WTC11 (cell line): ENCODE results near the gene NOTCH2. TPM values are rescaled to one million over a fixed set of nuclear protein-coding genes. Genes with fewer than 3 reads are reported as not detected.

ENCODE experiments used
- ATAC-seq: fragments of 200-7000 bp; cut with Tn5 transposase; 2 replicates; pipeline ENCODE4 v1.10.0; 2021; ENCODE audit warnings: mild to moderate bottlenecking, moderate library complexity
- CTCF ChIA-PET: fragments of 300-600 bp; sonication (Branson Sonifier 250); formaldehyde crosslinking; loops from one replicate; lab custom pipeline; 2021; ENCODE audit warnings: antibody characterized with exemption; lab: Charles Lee
- POLR2A ChIA-PET: fragments of 350-600 bp; sonication (Branson Sonifier 250); formaldehyde crosslinking; loops from one replicate; lab custom pipeline; 2021; ENCODE audit warnings: antibody characterized with exemption; lab: Charles Lee
- DNase-seq: peaks from one replicate; pipeline ENCODE4 v3.0.0; 2021; ENCODE audit warnings: low spot score
- H3K27ac Mint-ChIP-seq: 2 replicates; pipeline ENCODE4 v1.8.0; 2021; ENCODE audit warnings: mixed read lengths
- H3K27me3 Mint-ChIP-seq: 2 replicates; pipeline ENCODE4 v1.8.0; 2021; ENCODE audit warnings: low read depth, mild to moderate bottlenecking, moderate library complexity, mixed read lengths
- H3K36me3 Mint-ChIP-seq: 2 replicates; pipeline ENCODE4 v1.8.0; 2021; ENCODE audit warnings: mixed read lengths
- H3K4me1 Mint-ChIP-seq: 2 replicates; pipeline ENCODE4 v1.8.0; 2022; ENCODE audit warnings: mixed read lengths
- H3K4me3 Mint-ChIP-seq: 2 replicates; pipeline ENCODE4 v1.8.0; 2021; ENCODE audit warnings: mild to moderate bottlenecking, moderate library complexity, mixed read lengths
- H3K9me3 Mint-ChIP-seq: 2 replicates; pipeline ENCODE4 v1.8.0; 2021; ENCODE audit warnings: mixed read lengths
- ATF6 ChIP-seq: sonication (generic); formaldehyde crosslinking; IDR thresholded peaks from 2 replicates; pipeline ENCODE4 v1.8.1; 2023; ENCODE audit warnings: mild to moderate bottlenecking, missing genetic modification reagents
- E2F1 ChIP-seq: sonication (generic); formaldehyde crosslinking; IDR thresholded peaks from 2 replicates; pipeline ENCODE4 v1.8.0; 2022; ENCODE audit warnings: mild to moderate bottlenecking, missing genetic modification reagents
- ESRRA ChIP-seq: sonication (generic); formaldehyde crosslinking; IDR thresholded peaks from 2 replicates; pipeline ENCODE4 v1.8.1; 2022; ENCODE audit warnings: mild to moderate bottlenecking, missing genetic modification reagents, borderline replicate concordance
- ETV6 ChIP-seq: sonication (generic); formaldehyde crosslinking; IDR thresholded peaks from 2 replicates; pipeline ENCODE4 v1.8.1; 2022; ENCODE audit warnings: mild to moderate bottlenecking, missing genetic modification reagents
- FOXJ3 ChIP-seq: sonication (generic); formaldehyde crosslinking; IDR thresholded peaks from 2 replicates; pipeline ENCODE4 v1.9.0; 2021; ENCODE audit warnings: missing genetic modification reagents, mild to moderate bottlenecking, borderline replicate concordance
- GRHL2 ChIP-seq: fragments of 250-450 bp; sonication (Bioruptor Pico); IDR thresholded peaks from 2 replicates; pipeline ENCODE4 v1.8.0; 2022; ENCODE audit warnings: mild to moderate bottlenecking, moderate library complexity; ENCODE audit not compliant: insufficient replicate concordance, severe bottlenecking
- HMGA2 ChIP-seq: fragments of 250-450 bp; sonication (Bioruptor Pico); IDR thresholded peaks from 2 replicates; pipeline ENCODE4 v1.4.0; 2021; ENCODE audit warnings: mild to moderate bottlenecking, moderate library complexity
- KAT7 ChIP-seq: sonication (generic); formaldehyde crosslinking; IDR thresholded peaks from 2 replicates; pipeline ENCODE4 v1.8.1; 2023; ENCODE audit warnings: missing genetic modification reagents, mild to moderate bottlenecking, borderline replicate concordance
- PREB ChIP-seq: sonication (generic); formaldehyde crosslinking; IDR thresholded peaks from 2 replicates; pipeline ENCODE4 v1.8.1; 2022; ENCODE audit warnings: mild to moderate bottlenecking, missing genetic modification reagents, moderate library complexity, borderline replicate concordance
- TEAD4 ChIP-seq: sonication (generic); formaldehyde crosslinking; IDR thresholded peaks from 2 replicates; pipeline ENCODE4 v1.8.0; 2022; ENCODE audit warnings: mild to moderate bottlenecking, missing genetic modification reagents
- ZBTB21 ChIP-seq: sonication (generic); formaldehyde crosslinking; IDR thresholded peaks from 2 replicates; pipeline ENCODE4 v1.8.1; 2023; ENCODE audit warnings: mild to moderate bottlenecking, missing genetic modification reagents, borderline replicate concordance
- ZNF219 ChIP-seq: sonication (generic); formaldehyde crosslinking; IDR thresholded peaks from 2 replicates; pipeline ENCODE4 v1.8.0; 2023; ENCODE audit warnings: missing genetic modification reagents, mild to moderate bottlenecking, borderline replicate concordance
- ZNF425 ChIP-seq: fragments of 250-450 bp; sonication (Bioruptor Pico); conservative IDR thresholded peaks from 2 replicates; pipeline ENCODE4 v1.9.0; 2021; ENCODE audit warnings: mild to moderate bottlenecking
- total RNA-seq: library from RNA; stranded (reverse); gene quantifications from 3 replicates; pipeline ENCODE4 v1.2.3, GENCODE V29; 2021
- TF ChIP-seq, protein P1 (sequence below): sonication (generic); formaldehyde crosslinking; IDR thresholded peaks from 2 replicates; pipeline ENCODE4 v1.8.0; 2023; ENCODE audit warnings: missing genetic modification reagents, mild to moderate bottlenecking, borderline replicate concordance
- TF ChIP-seq, protein P2 (sequence below): sonication (generic); formaldehyde crosslinking; IDR thresholded peaks from 2 replicates; pipeline ENCODE4 v1.8.0; 2022; ENCODE audit warnings: mild to moderate bottlenecking, missing genetic modification reagents
- TF ChIP-seq, protein P3 (sequence below): sonication (generic); formaldehyde crosslinking; IDR thresholded peaks from 2 replicates; pipeline ENCODE4 v1.8.1; 2022; ENCODE audit warnings: low read depth, mild to moderate bottlenecking, moderate library complexity, missing genetic modification reagents, borderline replicate concordance
- TF ChIP-seq, protein P4 (sequence below): fragments of 250-450 bp; sonication (Bioruptor Pico); IDR thresholded peaks from 2 replicates; pipeline ENCODE4 v1.9.0; 2021; ENCODE audit warnings: mild to moderate bottlenecking
- TF ChIP-seq, protein P5 (sequence below): sonication (generic); formaldehyde crosslinking; conservative IDR thresholded peaks from 2 replicates; pipeline ENCODE4 v1.8.1; 2023; ENCODE audit warnings: mild to moderate bottlenecking, low read depth, missing genetic modification reagents, moderate library complexity

NOTCH2 gene
- total RNA-seq, 1 experiment from 2014 or later: 60.9 TPM

- CTCF ChIA-PET: interaction anchor here (2.2 kb wide), 1 partner anchor 8 kb away, joined by 7 read pairs; no protein-coding TSS in a partner anchor
Observed at GRCh38 chr1:119940697-119941096, 128.8 kb downstream of the NOTCH2 start.

More at GRCh38 chr1:119940697-119941096, 128.8 kb downstream of the NOTCH2 start:
- POLR2A ChIA-PET: no interaction called here
- DNase-seq: no peak
- no peak for TF ChIP-seq ZBTB21 (CRISPR knock-in tag)
- TF ChIP-seq, protein P1, sequence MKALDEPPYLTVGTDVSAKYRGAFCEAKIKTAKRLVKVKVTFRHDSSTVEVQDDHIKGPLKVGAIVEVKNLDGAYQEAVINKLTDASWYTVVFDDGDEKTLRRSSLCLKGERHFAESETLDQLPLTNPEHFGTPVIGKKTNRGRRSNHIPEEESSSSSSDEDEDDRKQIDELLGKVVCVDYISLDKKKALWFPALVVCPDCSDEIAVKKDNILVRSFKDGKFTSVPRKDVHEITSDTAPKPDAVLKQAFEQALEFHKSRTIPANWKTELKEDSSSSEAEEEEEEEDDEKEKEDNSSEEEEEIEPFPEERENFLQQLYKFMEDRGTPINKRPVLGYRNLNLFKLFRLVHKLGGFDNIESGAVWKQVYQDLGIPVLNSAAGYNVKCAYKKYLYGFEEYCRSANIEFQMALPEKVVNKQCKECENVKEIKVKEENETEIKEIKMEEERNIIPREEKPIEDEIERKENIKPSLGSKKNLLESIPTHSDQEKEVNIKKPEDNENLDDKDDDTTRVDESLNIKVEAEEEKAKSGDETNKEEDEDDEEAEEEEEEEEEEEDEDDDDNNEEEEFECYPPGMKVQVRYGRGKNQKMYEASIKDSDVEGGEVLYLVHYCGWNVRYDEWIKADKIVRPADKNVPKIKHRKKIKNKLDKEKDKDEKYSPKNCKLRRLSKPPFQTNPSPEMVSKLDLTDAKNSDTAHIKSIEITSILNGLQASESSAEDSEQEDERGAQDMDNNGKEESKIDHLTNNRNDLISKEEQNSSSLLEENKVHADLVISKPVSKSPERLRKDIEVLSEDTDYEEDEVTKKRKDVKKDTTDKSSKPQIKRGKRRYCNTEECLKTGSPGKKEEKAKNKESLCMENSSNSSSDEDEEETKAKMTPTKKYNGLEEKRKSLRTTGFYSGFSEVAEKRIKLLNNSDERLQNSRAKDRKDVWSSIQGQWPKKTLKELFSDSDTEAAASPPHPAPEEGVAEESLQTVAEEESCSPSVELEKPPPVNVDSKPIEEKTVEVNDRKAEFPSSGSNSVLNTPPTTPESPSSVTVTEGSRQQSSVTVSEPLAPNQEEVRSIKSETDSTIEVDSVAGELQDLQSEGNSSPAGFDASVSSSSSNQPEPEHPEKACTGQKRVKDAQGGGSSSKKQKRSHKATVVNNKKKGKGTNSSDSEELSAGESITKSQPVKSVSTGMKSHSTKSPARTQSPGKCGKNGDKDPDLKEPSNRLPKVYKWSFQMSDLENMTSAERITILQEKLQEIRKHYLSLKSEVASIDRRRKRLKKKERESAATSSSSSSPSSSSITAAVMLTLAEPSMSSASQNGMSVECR (CRISPR knock-in tag): no peak
- TF ChIP-seq, protein P2, sequence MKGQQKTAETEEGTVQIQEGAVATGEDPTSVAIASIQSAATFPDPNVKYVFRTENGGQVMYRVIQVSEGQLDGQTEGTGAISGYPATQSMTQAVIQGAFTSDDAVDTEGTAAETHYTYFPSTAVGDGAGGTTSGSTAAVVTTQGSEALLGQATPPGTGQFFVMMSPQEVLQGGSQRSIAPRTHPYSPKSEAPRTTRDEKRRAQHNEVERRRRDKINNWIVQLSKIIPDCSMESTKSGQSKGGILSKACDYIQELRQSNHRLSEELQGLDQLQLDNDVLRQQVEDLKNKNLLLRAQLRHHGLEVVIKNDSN (CRISPR knock-in tag): no peak
- TF ChIP-seq E2F1 (CRISPR knock-in tag): no peak
- no peak for TF ChIP-seq ZNF219 (CRISPR knock-in tag)
- no peak for TF ChIP-seq PREB (CRISPR knock-in tag)
- TF ChIP-seq, protein P3, sequence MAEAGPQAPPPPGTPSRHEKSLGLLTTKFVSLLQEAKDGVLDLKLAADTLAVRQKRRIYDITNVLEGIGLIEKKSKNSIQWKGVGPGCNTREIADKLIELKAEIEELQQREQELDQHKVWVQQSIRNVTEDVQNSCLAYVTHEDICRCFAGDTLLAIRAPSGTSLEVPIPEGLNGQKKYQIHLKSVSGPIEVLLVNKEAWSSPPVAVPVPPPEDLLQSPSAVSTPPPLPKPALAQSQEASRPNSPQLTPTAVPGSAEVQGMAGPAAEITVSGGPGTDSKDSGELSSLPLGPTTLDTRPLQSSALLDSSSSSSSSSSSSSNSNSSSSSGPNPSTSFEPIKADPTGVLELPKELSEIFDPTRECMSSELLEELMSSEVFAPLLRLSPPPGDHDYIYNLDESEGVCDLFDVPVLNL (CRISPR knock-in tag): no peak
- no peak for TF ChIP-seq KAT7 (CRISPR knock-in tag)
- TF ChIP-seq, protein P4, sequence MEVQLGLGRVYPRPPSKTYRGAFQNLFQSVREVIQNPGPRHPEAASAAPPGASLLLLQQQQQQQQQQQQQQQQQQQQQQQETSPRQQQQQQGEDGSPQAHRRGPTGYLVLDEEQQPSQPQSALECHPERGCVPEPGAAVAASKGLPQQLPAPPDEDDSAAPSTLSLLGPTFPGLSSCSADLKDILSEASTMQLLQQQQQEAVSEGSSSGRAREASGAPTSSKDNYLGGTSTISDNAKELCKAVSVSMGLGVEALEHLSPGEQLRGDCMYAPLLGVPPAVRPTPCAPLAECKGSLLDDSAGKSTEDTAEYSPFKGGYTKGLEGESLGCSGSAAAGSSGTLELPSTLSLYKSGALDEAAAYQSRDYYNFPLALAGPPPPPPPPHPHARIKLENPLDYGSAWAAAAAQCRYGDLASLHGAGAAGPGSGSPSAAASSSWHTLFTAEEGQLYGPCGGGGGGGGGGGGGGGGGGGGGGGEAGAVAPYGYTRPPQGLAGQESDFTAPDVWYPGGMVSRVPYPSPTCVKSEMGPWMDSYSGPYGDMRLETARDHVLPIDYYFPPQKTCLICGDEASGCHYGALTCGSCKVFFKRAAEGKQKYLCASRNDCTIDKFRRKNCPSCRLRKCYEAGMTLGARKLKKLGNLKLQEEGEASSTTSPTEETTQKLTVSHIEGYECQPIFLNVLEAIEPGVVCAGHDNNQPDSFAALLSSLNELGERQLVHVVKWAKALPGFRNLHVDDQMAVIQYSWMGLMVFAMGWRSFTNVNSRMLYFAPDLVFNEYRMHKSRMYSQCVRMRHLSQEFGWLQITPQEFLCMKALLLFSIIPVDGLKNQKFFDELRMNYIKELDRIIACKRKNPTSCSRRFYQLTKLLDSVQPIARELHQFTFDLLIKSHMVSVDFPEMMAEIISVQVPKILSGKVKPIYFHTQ (CRISPR knock-in tag): no peak
- TF ChIP-seq ZNF425 (CRISPR knock-in tag): no peak
- TF ChIP-seq GRHL2: no peak
- no peak for TF ChIP-seq ATF6 (CRISPR knock-in tag)
- TF ChIP-seq HMGA2: no peak
- no peak for TF ChIP-seq ESRRA (CRISPR knock-in tag)
- no peak for TF ChIP-seq TEAD4 (CRISPR knock-in tag)
- TF ChIP-seq ETV6 (CRISPR knock-in tag): no peak
- no peak for TF ChIP-seq FOXJ3 (CRISPR knock-in tag)
- TF ChIP-seq, protein P5, sequence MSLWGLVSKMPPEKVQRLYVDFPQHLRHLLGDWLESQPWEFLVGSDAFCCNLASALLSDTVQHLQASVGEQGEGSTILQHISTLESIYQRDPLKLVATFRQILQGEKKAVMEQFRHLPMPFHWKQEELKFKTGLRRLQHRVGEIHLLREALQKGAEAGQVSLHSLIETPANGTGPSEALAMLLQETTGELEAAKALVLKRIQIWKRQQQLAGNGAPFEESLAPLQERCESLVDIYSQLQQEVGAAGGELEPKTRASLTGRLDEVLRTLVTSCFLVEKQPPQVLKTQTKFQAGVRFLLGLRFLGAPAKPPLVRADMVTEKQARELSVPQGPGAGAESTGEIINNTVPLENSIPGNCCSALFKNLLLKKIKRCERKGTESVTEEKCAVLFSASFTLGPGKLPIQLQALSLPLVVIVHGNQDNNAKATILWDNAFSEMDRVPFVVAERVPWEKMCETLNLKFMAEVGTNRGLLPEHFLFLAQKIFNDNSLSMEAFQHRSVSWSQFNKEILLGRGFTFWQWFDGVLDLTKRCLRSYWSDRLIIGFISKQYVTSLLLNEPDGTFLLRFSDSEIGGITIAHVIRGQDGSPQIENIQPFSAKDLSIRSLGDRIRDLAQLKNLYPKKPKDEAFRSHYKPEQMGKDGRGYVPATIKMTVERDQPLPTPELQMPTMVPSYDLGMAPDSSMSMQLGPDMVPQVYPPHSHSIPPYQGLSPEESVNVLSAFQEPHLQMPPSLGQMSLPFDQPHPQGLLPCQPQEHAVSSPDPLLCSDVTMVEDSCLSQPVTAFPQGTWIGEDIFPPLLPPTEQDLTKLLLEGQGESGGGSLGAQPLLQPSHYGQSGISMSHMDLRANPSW (CRISPR knock-in tag): no peak
- Mint-ChIP-seq H3K36me3 (peaks cover 18% of the 10 kb centered on the region), H3K4me3 (no peak overlapping the region), H3K27me3 (no peaks in the 10 kb centered on the region), H3K27ac (no peak overlapping the region), H3K9me3 (no peaks in the 10 kb centered on the region), H3K4me1 (peaks cover 13% of the 10 kb centered on the region)
- ATAC-seq: no peak
